ENCODE measurements around the gene ZFYVE1.

DNA sequence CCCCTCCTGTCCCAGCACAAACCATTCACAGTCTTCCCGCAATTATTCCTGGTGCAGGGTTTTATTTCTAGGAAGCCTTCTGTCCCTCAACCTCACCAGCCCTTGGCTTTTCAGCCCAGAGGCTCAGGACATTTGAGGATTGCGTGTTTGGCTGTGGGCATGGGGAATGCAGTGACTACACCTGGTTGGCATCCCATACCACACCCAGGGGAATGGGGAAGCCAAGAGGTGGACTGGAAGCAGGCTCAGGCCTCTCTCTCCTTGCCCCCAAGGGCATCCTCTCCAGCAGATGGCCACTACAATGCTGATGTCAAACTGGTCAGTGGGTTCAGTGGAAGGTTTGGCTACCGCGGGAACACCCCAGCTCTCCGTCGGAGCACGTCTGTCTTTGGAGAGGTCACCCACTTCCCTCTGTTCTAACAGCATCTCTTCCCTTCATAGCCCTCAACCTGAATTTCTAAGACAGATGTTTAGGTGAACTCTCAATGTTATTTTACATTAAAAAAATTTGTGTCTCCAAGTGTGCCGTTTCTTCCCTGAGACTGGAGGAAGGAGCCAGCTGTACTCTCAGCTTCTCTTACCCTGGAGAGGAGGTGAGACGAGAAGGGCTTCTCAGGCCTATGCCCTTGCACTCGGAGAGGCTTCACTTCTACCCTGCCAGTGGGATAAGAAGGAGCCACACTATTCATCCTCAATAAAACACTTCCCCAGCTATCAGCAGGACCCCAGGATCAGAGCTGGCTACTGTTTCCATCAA is 65.1 kb downstream of the ZFYVE1 start:
- TF ChIP-seq, protein P1, sequence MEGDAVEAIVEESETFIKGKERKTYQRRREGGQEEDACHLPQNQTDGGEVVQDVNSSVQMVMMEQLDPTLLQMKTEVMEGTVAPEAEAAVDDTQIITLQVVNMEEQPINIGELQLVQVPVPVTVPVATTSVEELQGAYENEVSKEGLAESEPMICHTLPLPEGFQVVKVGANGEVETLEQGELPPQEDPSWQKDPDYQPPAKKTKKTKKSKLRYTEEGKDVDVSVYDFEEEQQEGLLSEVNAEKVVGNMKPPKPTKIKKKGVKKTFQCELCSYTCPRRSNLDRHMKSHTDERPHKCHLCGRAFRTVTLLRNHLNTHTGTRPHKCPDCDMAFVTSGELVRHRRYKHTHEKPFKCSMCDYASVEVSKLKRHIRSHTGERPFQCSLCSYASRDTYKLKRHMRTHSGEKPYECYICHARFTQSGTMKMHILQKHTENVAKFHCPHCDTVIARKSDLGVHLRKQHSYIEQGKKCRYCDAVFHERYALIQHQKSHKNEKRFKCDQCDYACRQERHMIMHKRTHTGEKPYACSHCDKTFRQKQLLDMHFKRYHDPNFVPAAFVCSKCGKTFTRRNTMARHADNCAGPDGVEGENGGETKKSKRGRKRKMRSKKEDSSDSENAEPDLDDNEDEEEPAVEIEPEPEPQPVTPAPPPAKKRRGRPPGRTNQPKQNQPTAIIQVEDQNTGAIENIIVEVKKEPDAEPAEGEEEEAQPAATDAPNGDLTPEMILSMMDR (IDR thresholded peaks at IDR 0.05; ENCODE audit: extremely low read depth in 1 of 2, insufficient read depth in 1 of 2, low read depth in 1 of 2, low read length in 2 of 2) = no peak
- TF ChIP-seq POLR2A (IDR thresholded peaks at IDR 0.05; ENCODE audit: low read depth, low read length) (no peak), EZH2 (IDR thresholded peaks at IDR 0.05; ENCODE audit: borderline replicate concordance, low read depth, low read length, severe bottlenecking) (no peak)
